GM18505 (cell line): Measurements from ENCODE around the gene PSAP.
A peak's percentile ranks its signal among the peaks of the same experiment; 100 is the strongest.

Experiments
- ATAC-seq: cut with Tn5 transposase; IDR thresholded peaks from one replicate; pipeline ENCODE4 v1.9.1; 2021; ENCODE audit not compliant: unreplicated experiment
- POLR2A ChIP-seq: IDR thresholded peaks from 4 replicates; pipeline ENCODE4 v1.6.1; 2011; ENCODE audit warnings: borderline replicate concordance; ENCODE audit not compliant: insufficient read depth, insufficient read length; ENCODE audit errors: extremely low read depth

Gene PSAP

DNA sequence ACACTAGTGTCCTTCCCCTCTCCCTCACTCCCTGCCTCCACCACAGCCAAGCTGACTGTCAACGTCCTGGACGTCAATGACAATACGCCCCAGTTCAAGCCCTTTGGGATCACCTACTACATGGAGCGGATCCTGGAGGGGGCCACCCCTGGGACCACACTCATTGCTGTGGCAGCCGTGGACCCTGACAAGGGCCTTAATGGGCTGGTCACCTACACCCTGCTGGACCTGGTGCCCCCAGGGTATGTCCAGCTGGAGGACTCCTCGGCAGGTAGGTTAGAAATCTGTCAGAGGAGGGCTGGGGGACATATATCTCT, 52.8 kb downstream of the PSAP start:
- no peak for TF ChIP-seq POLR2A
- ATAC-seq: no peak

DNA sequence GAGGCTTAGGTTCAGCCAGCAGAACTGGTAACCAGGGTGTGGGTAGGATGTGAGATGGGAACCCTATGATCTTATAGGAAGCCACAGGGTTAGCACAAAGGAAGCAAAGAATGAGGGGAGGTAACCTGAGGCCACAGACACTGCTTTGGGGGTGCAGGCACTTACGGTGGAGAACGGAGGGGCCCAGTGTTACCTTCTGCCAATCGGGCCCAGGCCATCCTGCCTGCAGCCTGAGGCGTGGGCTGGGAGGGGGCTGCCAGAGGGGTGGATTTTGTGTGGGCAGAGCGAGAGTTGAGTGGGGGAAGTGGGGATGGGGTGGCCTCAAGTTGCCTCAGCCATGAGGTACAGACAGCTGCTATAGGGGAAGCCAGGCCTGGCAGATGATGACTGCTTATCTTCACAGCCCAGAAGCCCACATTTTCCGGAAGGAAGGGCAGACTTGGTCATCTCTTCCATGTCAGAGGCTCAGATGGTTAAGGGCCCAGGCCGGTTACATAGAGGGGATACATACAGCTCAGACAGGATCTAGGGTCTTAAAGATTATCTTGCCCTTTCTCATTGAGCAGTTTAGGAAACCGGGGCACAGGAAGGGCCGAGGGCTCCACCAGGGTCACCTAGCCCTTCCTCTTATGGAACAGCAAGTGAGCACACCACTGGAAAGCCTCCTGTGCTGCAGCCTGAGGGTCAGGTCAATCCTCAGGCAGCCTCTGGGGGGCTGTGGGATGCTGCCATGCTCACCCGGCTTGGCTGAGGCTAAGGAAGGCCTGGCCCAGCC, 53.3 kb downstream of the PSAP start:
- no peak for TF ChIP-seq POLR2A

GRCh38 chr10:71796749-71797405, 54.2 kb downstream of the PSAP start:
- TF ChIP-seq POLR2A: no peak
- ATAC-seq: no peak

More for the DNA sequence above, 53.3 kb downstream of the PSAP start:
- no peak for ATAC-seq

GRCh38 chr10:71795248-71795647, 55.8 kb downstream of the PSAP start:
- no peak for TF ChIP-seq POLR2A
- no peak for ATAC-seq

GRCh38 chr10:71790749-71791440, 60.2 kb downstream of the PSAP start:
- no peak for TF ChIP-seq POLR2A
- peak; percentile 50 for ATAC-seq

DNA sequence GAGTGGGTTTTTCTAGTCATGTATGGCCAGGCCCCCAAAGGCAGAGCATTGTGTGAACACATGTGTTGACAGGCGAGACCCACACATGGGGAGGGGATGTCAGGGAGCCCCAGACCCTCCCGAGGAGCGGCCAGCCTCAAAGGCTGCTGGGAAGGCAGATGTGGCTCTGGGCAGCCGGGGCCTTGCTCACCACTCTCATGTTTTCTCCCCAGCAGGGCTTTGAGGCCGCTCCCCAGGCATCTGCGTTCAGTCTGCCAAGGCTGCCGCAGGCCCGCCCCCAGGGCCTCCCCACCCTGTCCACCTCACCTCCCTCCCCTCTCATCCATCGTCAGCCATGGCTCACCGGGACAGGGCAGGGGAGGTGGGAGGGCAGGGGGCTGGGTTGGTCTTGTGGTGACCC, 61.2 kb downstream of the PSAP start:
- ATAC-seq: no peak

DNA sequence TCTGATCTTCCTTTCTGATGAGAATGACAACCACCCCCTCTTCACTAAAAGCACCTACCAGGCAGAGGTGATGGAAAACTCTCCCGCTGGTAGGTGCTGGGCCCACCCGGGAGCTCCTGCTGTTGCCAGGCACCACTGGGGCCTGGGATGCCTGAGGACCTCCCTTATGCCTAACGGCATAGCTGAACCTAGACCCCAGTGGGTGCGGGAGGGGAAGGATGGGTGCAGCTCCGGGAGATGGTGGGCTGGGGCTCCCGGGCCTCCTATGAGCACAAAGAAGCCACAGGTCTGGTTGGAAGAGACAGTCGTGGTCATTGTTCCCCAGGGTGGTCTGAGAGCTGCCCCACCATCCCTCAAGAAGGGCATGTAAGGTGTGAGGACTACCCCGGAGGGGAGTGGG, 62.1 kb downstream of the PSAP start:
- ATAC-seq: no peak
- TF ChIP-seq POLR2A: no peak

More for the DNA sequence above, 61.2 kb downstream of the PSAP start:
- TF ChIP-seq POLR2A: no peak

GRCh38 chr10:71784679-71785272, 66.3 kb downstream of the PSAP start:
- ATAC-seq: no peak
- TF ChIP-seq POLR2A: no peak

DNA sequence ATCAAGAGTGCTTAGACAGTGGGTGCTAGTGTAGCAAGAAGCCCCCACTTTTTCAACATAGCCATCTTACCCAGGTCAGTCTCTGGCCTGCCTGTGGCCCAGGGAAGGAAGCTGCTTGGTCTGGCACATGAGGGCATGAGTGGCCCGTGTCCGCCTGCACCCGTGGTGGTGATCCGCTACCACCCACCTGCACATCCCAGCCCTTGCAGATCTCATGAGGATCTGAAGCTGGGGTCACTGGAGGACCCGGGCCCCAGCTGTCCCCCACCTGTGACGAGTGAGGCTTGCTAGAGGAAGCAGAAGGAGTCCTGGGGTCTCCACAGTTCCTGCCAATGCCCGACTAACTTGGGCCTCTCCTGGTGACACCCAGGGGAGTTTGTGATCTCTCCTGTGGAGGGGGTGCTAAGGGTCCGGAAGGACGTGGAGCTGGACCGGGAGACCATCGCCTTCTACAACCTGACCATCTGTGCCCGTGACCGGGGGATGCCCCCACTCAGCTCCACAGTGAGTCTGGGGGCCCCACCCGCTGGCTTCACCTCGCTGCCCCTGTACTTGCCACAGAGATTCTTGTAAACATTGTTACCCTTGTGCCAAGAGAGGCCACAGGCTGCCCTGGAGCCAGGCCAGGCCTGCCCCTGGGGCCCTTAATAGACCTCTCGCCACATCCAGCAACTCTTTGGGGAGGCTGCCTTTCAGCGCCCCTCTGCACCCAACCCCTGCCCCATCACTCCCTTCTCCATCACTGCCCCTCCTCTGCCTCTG, 67.0 kb downstream of the PSAP start:
- TF ChIP-seq POLR2A: no peak
- ATAC-seq: no peak

GRCh38 chr10:71782917-71783490, 68.0 kb downstream of the PSAP start:
- TF ChIP-seq POLR2A: no peak
- ATAC-seq: no peak

- TF ChIP-seq POLR2A: no peak
- ATAC-seq: no peak
Measured at GRCh38 chr10:71782221-71782916, 68.7 kb downstream of the PSAP start.

DNA sequence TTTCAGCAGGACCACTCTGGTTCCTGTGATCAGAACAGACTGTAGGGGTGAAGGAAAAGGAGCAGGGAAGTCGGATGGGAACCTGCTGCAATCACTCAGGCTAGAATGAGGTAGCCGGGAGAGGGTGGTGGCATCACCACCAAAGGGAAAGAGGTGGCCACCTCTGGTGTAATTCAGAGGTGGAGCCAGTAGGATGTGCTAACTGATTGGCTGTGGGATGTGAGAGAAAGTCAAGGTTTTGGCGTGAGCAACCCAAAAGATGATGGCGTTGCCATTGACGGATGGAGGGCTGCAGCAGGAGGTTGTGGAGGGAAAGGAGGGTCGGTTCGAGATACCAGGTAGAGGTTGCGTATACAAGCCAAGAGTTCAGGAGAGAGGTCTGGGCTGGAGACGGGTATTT, 70.3 kb downstream of the PSAP start:
- no peak for TF ChIP-seq POLR2A
- no peak for ATAC-seq

- no peak for TF ChIP-seq POLR2A
Measured at GRCh38 chr10:71780156-71780555, 70.9 kb downstream of the PSAP start.

DNA sequence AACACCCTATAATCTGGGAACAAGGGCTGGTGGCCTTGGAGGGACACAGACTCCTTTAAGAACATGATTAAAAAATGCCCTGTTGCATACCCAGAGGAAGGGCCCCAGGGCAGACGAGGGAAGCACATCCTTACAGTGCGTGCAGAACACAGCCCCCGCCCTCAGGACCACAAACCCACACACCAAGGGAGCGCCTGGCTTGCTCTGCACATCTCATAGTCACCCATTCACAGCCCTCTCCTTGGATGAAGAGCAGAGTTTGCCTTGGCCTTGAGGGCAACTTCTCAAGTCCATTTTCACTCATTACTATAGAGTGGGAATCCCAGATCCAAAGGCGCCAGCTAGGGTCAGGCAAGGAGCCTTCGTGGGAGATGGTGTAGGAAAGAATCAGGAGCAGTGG, 71.4 kb downstream of the PSAP start:
- ATAC-seq: no peak
- TF ChIP-seq POLR2A: no peak

More at GRCh38 chr10:71780156-71780555, 70.9 kb downstream of the PSAP start:
- no peak for ATAC-seq
